Astrocyte of the cerebellum (primary cell): Measurements from ENCODE around the gene LETM1.

Experiments
- DNase-seq: peaks from one replicate; pipeline ENCODE4 v3.0.0-alpha.2; 2011; ENCODE audit warnings: low read depth
- H3K4me3 ChIP-seq: 2 replicates; pipeline ENCODE4 v1.5.1; 2011; ENCODE audit warnings: mild to moderate bottlenecking, low read depth, low read length, moderate library complexity
- CTCF ChIP-seq: IDR thresholded peaks from 2 replicates; pipeline ENCODE4 v1.5.1; 2012; ENCODE audit warnings: low read length, low read depth, moderate library complexity, mild to moderate bottlenecking; ENCODE audit errors: missing control alignments
- in situ Hi-C: cut with HindIII; loops from 2 replicates; pipeline ENCODE4 v1.10.0; 2017; ENCODE audit warnings: low sequenced_read_pairs

LETM1 gene

DNA sequence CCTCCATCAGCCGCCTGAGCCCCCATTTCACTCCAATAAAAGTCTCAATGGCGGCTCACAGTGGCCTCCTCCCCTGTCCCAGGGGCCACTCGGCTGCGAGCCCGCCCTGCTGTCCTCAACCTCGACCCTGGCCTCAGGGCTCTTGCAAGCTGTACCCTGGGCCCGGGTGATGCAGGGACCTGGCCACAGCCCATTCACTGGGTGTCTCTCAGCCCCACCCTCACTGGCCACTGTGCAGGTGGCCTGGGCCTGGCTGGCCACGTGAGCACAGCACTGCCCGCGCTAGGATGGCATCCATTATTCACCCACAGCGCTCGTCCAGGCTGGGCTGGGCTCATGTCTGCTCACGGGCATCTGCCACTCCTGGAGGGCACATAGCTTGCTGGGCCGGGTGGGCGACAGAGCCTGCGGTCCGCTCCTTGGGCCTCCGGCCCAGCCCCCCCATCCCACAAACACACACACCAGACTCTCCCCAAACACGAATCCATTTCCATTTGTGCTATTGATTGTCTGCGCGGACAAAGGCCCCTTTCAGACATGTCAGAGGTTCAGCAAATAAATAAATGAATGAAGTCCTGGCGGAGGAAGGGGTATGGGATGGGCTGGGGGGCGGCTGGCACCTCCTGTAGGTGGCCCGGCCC is 79.3 kb downstream of the LETM1 start:
- in situ Hi-C loops: no loop called here
- no peak for DNase-seq
- no peak for TF ChIP-seq CTCF
- H3K4me3 ChIP-seq: no peak overlapping the region

GRCh38 chr4:1775731-1776500 is 80.0 kb downstream of the LETM1 start:
- in situ Hi-C loops: no loop called here
- H3K4me3 ChIP-seq: no peak overlapping the region
- no peak for DNase-seq
- no peak for TF ChIP-seq CTCF

- in situ Hi-C loops: no loop called here
- TF ChIP-seq CTCF: no peak
- H3K4me3 ChIP-seq: no peak overlapping the region
- no peak for DNase-seq
These were observed 82.2 kb downstream of the LETM1 start for GRCh38 chr4:1773754-1774153.

DNA sequence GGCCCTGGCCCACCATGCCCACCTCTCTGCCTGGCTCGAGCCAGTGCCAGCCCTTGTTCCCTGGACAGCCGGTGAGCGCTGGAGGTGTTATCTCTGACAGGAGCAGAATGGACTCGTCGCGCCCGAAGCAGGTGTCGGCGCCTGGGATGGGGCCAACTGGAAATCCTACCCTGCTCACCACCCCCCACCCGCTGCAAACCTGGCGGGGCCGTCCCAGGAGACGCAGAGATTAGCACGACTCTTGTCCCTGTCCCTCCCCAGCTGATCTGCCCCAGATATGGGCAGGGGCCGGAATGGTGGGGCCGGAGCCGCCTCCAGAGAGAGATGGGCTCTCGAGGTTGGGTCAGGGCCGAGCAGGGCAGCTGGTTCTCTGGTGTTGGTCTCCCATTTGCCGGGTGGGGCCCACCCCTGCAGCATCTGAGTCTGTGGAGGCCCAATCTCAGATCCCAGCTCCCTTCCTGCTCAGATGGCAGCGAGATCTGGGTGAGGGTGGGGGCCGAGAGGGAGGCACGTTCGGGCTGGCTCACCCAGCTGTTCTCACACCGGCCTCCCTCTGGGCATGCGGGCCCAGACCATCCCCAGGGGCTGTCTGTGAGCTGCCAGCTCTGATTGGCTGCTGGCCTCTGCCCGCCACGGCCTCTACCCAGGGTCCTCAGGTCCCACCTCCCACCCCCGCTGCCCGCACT is 83.0 kb downstream of the LETM1 start:
- in situ Hi-C loops: no loop called here
- no peak for DNase-seq
- TF ChIP-seq CTCF: no peak
- H3K4me3 ChIP-seq: no peak overlapping the region

- in situ Hi-C loops: no loop called here
- TF ChIP-seq CTCF: no peak
- no peak overlapping the region for H3K4me3 ChIP-seq
- DNase-seq: no peak
These were observed 84.2 kb downstream of the LETM1 start for GRCh38 chr4:1771555-1772305.

- in situ Hi-C loops: no loop called here
- no peak for TF ChIP-seq CTCF
- H3K4me3 ChIP-seq: no peak overlapping the region
- DNase-seq: no peak
These were observed 85.1 kb downstream of the LETM1 start for GRCh38 chr4:1770791-1771231.
